Fibroblast of pulmonary artery (primary cell): ENCODE results near the gene C2orf15.

Experiments
- DNase-seq: peaks from one replicate; pipeline ENCODE4 v3.0.0-alpha.2; 2010; ENCODE audit warnings: low read depth
- H3K4me3 ChIP-seq: replicated peaks from 2 replicates; pipeline ENCODE4 v1.5.1; 2011; ENCODE audit warnings: low read depth, mild to moderate bottlenecking, control low read depth, low read length, moderate library complexity
- CTCF ChIP-seq: IDR thresholded peaks from 2 replicates; pipeline ENCODE4 v1.5.1; 2011; ENCODE audit warnings: mild to moderate bottlenecking, control low read depth, low read length, inconsistent platforms; ENCODE audit errors: missing control alignments

Gene C2orf15

GRCh38 chr2:99141110-99142108, at the start of gene C2orf15:
C2orf15 (plus strand) TSS chr2:99141707; CDS start chr2:99150559, 8,852 bp downstream.
- peak within 1 kb of the TSS; percentile 79 for H3K4me3 ChIP-seq
- TF ChIP-seq CTCF, result no peak
- peak; percentile 81 for DNase-seq

- H3K4me3 ChIP-seq, result no peak overlapping the region
- TF ChIP-seq CTCF, result no peak
- no peak for DNase-seq
These were observed 44.8 kb upstream of the C2orf15 start for GRCh38 chr2:99096728-99097127.

- no peak for TF ChIP-seq CTCF
- DNase-seq, result peak; percentile 38
- H3K4me3 ChIP-seq, result no peak overlapping the region
These were observed 39.8 kb upstream of the C2orf15 start for GRCh38 chr2:99101697-99102096.

GRCh38 chr2:99104006-99104405, 37.5 kb upstream of the C2orf15 start:
- no peak for TF ChIP-seq CTCF
- no peak overlapping the region for H3K4me3 ChIP-seq
- DNase-seq, result no peak

- H3K4me3 ChIP-seq, result no peak overlapping the region
- DNase-seq, result no peak
- no peak for TF ChIP-seq CTCF
These were observed 34.6 kb upstream of the C2orf15 start for GRCh38 chr2:99106913-99107312.

- DNase-seq, result no peak
- no peak for TF ChIP-seq CTCF
- H3K4me3 ChIP-seq, result no peak overlapping the region
These were observed 30.3 kb upstream of the C2orf15 start for GRCh38 chr2:99111236-99111635.
